HepG2 (cell line): ENCODE measurements around the gene SELENOV. TPM values are rescaled to one million over a fixed set of nuclear protein-coding genes. Genes with fewer than 3 reads are reported as not detected.
A peak's percentile ranks its signal among the peaks of the same experiment; 100 is the strongest.

Source experiments
- FOSL1 ChIP-seq: sonication (generic); formaldehyde crosslinking; IDR thresholded peaks from 2 replicates; pipeline ENCODE4 v1.9.0; 2021; ENCODE audit warnings: missing genetic modification reagents, borderline replicate concordance
- GABPB1 ChIP-seq: IDR thresholded peaks from 2 replicates; pipeline ENCODE4 v1.6.1; 2016; ENCODE audit warnings: mild to moderate bottlenecking, missing genetic modification reagents, moderate library complexity, missing compliant biosample characterization
- HCFC1 ChIP-seq: fragments of 150-350 bp; IDR thresholded peaks from 2 replicates; pipeline ENCODE4 v1.6.1; 2014; ENCODE audit warnings: low read depth, low read length
- HOXA5 ChIP-seq: sonication (generic); formaldehyde crosslinking; IDR thresholded peaks from 2 replicates; pipeline ENCODE4 v1.4.0; 2020; ENCODE audit warnings: missing genetic modification reagents
- KLF11 ChIP-seq: IDR thresholded peaks from 2 replicates; pipeline ENCODE4 v1.6.1; 2016; ENCODE audit warnings: missing compliant biosample characterization
- KLF15 ChIP-seq: sonication (generic); formaldehyde crosslinking; IDR thresholded peaks from 2 replicates; pipeline ENCODE4 v1.8.1; 2023; ENCODE audit warnings: borderline replicate concordance, mild to moderate bottlenecking, inconsistent platforms, missing genetic modification reagents, mixed read lengths
- MED8 ChIP-seq: sonication (generic); formaldehyde crosslinking; IDR thresholded peaks from 2 replicates; pipeline ENCODE4 v1.8.1; 2023; ENCODE audit warnings: mild to moderate bottlenecking, missing genetic modification reagents; ENCODE audit not compliant: insufficient replicate concordance
- MEIS2 ChIP-seq: sonication (generic); formaldehyde crosslinking; IDR thresholded peaks from 2 replicates; pipeline ENCODE4 v1.9.0; 2021; ENCODE audit warnings: mild to moderate bottlenecking, missing genetic modification reagents
- PAF1 ChIP-seq: IDR thresholded peaks from 2 replicates; pipeline ENCODE4 v1.6.1; 2016; ENCODE audit warnings: missing genetic modification reagents, missing compliant biosample characterization
- RFX1 ChIP-seq: fragments of 450-650 bp; IDR thresholded peaks from 2 replicates; pipeline ENCODE4 v1.6.1; 2017
- SALL2 ChIP-seq: sonication (generic); formaldehyde crosslinking; IDR thresholded peaks from 2 replicates; pipeline ENCODE4 v1.8.1; 2023; ENCODE audit warnings: mild to moderate bottlenecking, missing genetic modification reagents, inconsistent platforms
- SIX4 ChIP-seq: sonication (generic); formaldehyde crosslinking; IDR thresholded peaks from 2 replicates; pipeline ENCODE4 v1.4.0; 2020; ENCODE audit warnings: missing genetic modification reagents
- SNAI1 ChIP-seq: sonication (generic); formaldehyde crosslinking; IDR thresholded peaks from 2 replicates; pipeline ENCODE4 v1.5.0; 2020; ENCODE audit warnings: mild to moderate bottlenecking, missing genetic modification reagents, borderline replicate concordance
- YEATS2 ChIP-seq: sonication (generic); formaldehyde crosslinking; IDR thresholded peaks from 2 replicates; pipeline ENCODE4 v1.4.0; 2020; ENCODE audit warnings: missing genetic modification reagents, borderline replicate concordance
- ZFX ChIP-seq: sonication (generic); formaldehyde crosslinking; IDR thresholded peaks from 2 replicates; pipeline ENCODE4 v1.4.0; 2020; ENCODE audit warnings: mild to moderate bottlenecking, low read depth, missing genetic modification reagents, moderate library complexity
- ZNF335 ChIP-seq: sonication (generic); formaldehyde crosslinking; IDR thresholded peaks from 2 replicates; pipeline ENCODE4 v1.4.0; 2020; ENCODE audit warnings: missing genetic modification reagents
- ZNF383 ChIP-seq: sonication (generic); formaldehyde crosslinking; IDR thresholded peaks from 2 replicates; pipeline ENCODE4 v1.4.0; 2020; ENCODE audit warnings: missing genetic modification reagents, mild to moderate bottlenecking, borderline replicate concordance
- ZNF468 ChIP-seq: sonication (generic); formaldehyde crosslinking; IDR thresholded peaks from 2 replicates; pipeline ENCODE4 v1.8.0; 2022; ENCODE audit warnings: mild to moderate bottlenecking, moderate library complexity, missing genetic modification reagents
- ZNF883 ChIP-seq: sonication (generic); formaldehyde crosslinking; IDR thresholded peaks from 2 replicates; pipeline ENCODE4 v1.5.1; 2020; ENCODE audit warnings: mild to moderate bottlenecking, missing genetic modification reagents; ENCODE audit errors: not compliant biosample characterization
- polyA plus RNA-seq, 8 experiments: library from polyadenylated mRNA; depleted of rRNA in 3 of 8; stranded (reverse) in 7 of 8; unstranded in 1 of 8; fragments of >200 nt; fragmentation: Illumina TruSeq in 4 of 8; extraction: Trizol in 4 of 8; gene quantifications; 2 replicates each; pipeline versions ENCODE4 v1.2.1 to v1.2.3, GENCODE V29; 2011 to 2016; ENCODE audit warnings: low read depth in 4 of 8, missing spikeins in 1 of 8, mixed read lengths in 1 of 8; ENCODE audit not compliant: insufficient read depth in 1 of 8
- total RNA-seq, 5 experiments: library from RNA; depleted of rRNA; stranded (reverse); fragments of >200 nt; fragmentation: Illumina TruSeq; extraction: Trizol; gene quantifications; 2 replicates each; pipeline ENCODE4 v1.2.3, GENCODE V29; 2016; ENCODE audit warnings: low read depth in 1 of 5
- TF ChIP-seq, protein P1 (sequence below): sonication (generic); formaldehyde crosslinking; IDR thresholded peaks from 2 replicates; pipeline ENCODE4 v1.5.0; 2020; ENCODE audit warnings: missing genetic modification reagents
- TF ChIP-seq, protein P2 (sequence below): sonication (generic); formaldehyde crosslinking; IDR thresholded peaks from 2 replicates; pipeline ENCODE4 v1.4.0; 2020; ENCODE audit warnings: missing genetic modification reagents
- TF ChIP-seq, protein P3 (sequence below): sonication (generic); formaldehyde crosslinking; IDR thresholded peaks from 2 replicates; pipeline ENCODE4 v1.5.0; 2020; ENCODE audit warnings: mild to moderate bottlenecking, missing genetic modification reagents

Gene SELENOV
- total and polyA plus RNA-seq, 2 of the 13 experiments (the other 11 are each of a cell fraction or from before 2014, with no cell fraction given), result not detected

DNA sequence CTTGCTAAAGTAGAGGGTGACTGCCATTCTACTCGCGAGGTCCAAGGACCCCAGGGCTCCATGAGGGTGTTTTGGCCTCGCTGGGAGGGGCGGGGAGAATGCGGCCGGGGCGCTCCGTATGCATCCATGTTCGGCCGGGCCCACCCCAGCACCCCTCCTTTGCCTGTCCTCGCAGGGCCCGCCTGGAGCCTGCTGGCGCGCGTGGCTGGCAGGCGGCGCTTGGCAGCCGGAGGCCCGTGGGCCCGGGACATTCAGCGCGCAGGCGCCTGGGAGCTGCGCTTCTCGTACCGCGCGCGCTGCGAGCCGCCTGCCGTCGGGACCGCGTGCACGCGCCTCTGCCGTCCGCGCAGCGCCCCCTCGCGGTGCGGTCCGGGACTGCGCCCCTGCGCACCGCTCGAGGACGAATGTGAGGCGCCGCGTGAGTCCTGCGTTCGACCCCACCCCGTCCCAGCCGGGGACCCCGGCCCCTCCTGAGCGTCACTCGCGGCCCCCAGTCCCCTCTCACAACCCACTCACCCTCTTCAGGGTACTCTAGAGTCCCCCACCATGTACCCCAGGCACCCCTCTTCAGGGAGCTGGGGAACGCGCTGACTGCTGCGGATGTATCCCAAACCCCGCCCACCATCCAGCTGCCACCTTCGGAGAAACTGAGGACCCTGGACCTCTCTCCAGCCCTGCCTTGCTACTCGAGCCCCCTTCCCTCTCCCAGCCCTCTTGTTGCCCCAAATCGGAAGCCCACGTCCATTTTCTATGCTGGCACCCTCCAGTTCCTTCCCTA is 12.1 kb upstream of the SELENOV start (continued):
- TF ChIP-seq KLF11 (CRISPR knock-in tag) (0 out of 2 replicates have a peak, but pooled peaks have one; percentile 54), FOSL1 (peak; percentile 53), YEATS2 (CRISPR knock-in tag) (peak; percentile 62; the same call in 1 of the 2 replicates), GABPB1 (CRISPR knock-in tag) (peak; percentile 71; the same call in 1 of the 2 replicates), ZNF468 (CRISPR knock-in tag) (peak; percentile 99), RFX1 (no peak), ZNF335 (no peak), SNAI1 (CRISPR knock-in tag) (0 out of 2 replicates have a peak, but pooled peaks have one; percentile 40), ZNF383 (CRISPR knock-in tag) (no peak), SALL2 (peak; percentile 98), HOXA5 (CRISPR knock-in tag) (0 out of 2 replicates have a peak, but pooled peaks have one; percentile 50), ZNF883 (CRISPR knock-in tag) (peak; percentile 100), MED8 (CRISPR knock-in tag) (peak; percentile 51), HCFC1 (no peak), SIX4 (peak; percentile 32; the same call in 1 of the 2 replicates), MEIS2 (CRISPR knock-in tag) (peak; percentile 94), KLF15 (CRISPR knock-in tag) (peak; percentile 96; the same call in 1 of the 2 replicates), PAF1 (no peak), ZFX (CRISPR knock-in tag) (peak; percentile 78)
- TF ChIP-seq, protein P1, sequence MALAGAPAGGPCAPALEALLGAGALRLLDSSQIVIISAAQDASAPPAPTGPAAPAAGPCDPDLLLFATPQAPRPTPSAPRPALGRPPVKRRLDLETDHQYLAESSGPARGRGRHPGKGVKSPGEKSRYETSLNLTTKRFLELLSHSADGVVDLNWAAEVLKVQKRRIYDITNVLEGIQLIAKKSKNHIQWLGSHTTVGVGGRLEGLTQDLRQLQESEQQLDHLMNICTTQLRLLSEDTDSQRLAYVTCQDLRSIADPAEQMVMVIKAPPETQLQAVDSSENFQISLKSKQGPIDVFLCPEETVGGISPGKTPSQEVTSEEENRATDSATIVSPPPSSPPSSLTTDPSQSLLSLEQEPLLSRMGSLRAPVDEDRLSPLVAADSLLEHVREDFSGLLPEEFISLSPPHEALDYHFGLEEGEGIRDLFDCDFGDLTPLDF (CRISPR knock-in tag), result peak; percentile 40; the same call in 1 of the 2 replicates
- TF ChIP-seq, protein P2, sequence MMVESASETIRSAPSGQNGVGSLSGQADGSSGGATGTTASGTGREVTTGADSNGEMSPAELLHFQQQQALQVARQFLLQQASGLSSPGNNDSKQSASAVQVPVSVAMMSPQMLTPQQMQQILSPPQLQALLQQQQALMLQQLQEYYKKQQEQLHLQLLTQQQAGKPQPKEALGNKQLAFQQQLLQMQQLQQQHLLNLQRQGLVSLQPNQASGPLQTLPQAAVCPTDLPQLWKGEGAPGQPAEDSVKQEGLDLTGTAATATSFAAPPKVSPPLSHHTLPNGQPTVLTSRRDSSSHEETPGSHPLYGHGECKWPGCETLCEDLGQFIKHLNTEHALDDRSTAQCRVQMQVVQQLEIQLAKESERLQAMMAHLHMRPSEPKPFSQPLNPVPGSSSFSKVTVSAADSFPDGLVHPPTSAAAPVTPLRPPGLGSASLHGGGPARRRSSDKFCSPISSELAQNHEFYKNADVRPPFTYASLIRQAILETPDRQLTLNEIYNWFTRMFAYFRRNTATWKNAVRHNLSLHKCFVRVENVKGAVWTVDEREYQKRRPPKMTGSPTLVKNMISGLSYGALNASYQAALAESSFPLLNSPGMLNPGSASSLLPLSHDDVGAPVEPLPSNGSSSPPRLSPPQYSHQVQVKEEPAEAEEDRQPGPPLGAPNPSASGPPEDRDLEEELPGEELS (CRISPR knock-in tag), result 0 out of 2 replicates have a peak, but pooled peaks have one; percentile 28
- TF ChIP-seq, protein P3, sequence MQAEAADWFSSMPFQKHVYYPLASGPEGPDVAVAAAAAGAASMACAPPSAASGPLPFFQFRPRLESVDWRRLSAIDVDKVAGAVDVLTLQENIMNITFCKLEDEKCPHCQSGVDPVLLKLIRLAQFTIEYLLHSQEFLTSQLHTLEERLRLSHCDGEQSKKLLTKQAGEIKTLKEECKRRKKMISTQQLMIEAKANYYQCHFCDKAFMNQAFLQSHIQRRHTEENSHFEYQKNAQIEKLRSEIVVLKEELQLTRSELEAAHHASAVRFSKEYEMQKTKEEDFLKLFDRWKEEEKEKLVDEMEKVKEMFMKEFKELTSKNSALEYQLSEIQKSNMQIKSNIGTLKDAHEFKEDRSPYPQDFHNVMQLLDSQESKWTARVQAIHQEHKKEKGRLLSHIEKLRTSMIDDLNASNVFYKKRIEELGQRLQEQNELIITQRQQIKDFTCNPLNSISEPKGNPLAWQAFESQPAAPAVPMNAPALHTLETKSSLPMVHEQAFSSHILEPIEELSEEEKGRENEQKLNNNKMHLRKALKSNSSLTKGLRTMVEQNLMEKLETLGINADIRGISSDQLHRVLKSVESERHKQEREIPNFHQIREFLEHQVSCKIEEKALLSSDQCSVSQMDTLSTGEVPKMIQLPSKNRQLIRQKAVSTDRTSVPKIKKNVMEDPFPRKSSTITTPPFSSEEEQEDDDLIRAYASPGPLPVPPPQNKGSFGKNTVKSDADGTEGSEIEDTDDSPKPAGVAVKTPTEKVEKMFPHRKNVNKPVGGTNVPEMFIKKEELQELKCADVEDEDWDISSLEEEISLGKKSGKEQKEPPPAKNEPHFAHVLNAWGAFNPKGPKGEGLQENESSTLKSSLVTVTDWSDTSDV, result peak; percentile 65; the same call in 1 of the 2 replicates
